ENCODE results near the gene POLH. TPM values are rescaled to one million over a fixed set of nuclear protein-coding genes. Genes with fewer than 3 reads are reported as not detected.

Gene POLH
- total RNA-seq, 1 experiment from 2014 or later: 24.9 TPM

DNA sequence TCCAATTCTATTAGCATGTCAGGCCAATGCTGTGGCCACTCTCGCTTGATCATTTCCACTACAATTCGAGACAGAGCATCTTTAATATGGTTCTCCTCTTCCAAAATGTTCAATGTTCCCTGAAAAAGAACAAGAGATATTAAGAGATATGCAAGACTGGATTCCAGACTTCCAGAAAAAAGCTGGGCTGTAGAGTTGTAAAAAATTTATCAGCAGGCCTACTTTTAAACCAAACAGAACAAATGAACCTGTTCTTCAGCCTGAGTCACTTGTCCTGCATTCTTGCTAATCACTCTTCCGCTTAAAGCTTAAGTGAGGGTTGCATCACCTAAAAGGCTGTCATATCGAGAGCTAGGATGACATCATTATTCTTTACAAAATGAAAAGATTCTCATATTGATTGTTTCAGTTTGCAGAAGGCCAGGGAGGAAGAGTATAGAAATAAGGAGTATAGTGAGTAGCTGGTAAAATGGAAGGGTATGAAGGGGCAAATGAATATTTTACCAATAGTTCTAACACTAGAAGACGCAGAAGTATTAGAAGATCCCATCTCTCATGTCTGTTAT is 5.0 kb upstream of the POLH start:
- CTCF ChIA-PET: no interaction called here

DNA sequence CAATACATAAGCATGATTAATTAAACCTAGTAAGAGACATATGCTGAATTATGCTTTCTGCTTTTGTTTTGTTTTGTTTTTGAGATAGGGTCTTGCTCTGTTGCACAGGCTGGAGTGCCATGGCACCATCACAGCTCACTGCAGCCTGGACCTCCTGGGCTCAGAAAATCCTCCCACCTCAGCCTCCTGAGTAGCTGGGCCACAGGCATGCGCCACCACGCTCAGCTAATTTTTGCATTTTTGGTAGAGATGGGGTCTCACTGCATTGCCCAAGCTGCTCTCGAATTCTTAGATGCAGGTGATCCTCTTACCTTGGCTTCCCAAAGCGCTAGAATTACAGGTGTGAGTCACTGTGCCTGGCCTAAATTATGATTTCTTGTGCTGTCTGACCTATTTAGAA is 4.0 kb upstream of the POLH start:
- ChIA-PET POLR2A (ENCODE audit: low non-redundant PET) (no interaction called here), CTCF (no interaction called here)

More for the DNA sequence above, 5.0 kb upstream of the POLH start:
- peak; percentile 37 for DNase-seq (ENCODE audit: low spot score)
- H3K27me3 ChIP-seq (replicated peaks; ENCODE audit: insufficient read depth, low read depth, low read length, poor library complexity): no peaks in the 10 kb centered on the region
- no TSS peak for BruUV-seq (replicated peaks)
- no peaks in the 10 kb centered on the region for H3K9me3 ChIP-seq (ENCODE audit: low read depth, low read length, poor library complexity, severe bottlenecking)
- intact Hi-C loops (cut with micrococcal nuclease; ENCODE audit: unreplicated experiment): loop anchor here (5.0 kb wide), 1 partner anchor 39 kb away; no protein-coding TSS in a partner anchor
- no peak overlapping the region for H3K4me3 ChIP-seq (ENCODE audit: low read depth, low read length, poor library complexity, severe bottlenecking)
- POLR2A ChIA-PET (ENCODE audit: low non-redundant PET): no interaction called here
- H3K4me1 ChIP-seq (ENCODE audit: insufficient read depth, low read length, poor library complexity, severe bottlenecking): no peaks in the 10 kb centered on the region
- H3K27ac ChIP-seq (ENCODE audit: low read depth, low read length, poor library complexity, severe bottlenecking): peak overlapping the region; percentile 45
- TF ChIP-seq, protein P1, sequence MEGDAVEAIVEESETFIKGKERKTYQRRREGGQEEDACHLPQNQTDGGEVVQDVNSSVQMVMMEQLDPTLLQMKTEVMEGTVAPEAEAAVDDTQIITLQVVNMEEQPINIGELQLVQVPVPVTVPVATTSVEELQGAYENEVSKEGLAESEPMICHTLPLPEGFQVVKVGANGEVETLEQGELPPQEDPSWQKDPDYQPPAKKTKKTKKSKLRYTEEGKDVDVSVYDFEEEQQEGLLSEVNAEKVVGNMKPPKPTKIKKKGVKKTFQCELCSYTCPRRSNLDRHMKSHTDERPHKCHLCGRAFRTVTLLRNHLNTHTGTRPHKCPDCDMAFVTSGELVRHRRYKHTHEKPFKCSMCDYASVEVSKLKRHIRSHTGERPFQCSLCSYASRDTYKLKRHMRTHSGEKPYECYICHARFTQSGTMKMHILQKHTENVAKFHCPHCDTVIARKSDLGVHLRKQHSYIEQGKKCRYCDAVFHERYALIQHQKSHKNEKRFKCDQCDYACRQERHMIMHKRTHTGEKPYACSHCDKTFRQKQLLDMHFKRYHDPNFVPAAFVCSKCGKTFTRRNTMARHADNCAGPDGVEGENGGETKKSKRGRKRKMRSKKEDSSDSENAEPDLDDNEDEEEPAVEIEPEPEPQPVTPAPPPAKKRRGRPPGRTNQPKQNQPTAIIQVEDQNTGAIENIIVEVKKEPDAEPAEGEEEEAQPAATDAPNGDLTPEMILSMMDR (conservative IDR thresholded peaks at IDR 0.05; ENCODE audit: low read depth, low read length): no peak
- TF ChIP-seq EZH2 (IDR thresholded peaks at IDR 0.05; ENCODE audit: borderline replicate concordance, low read depth, low read length, poor library complexity, severe bottlenecking): no peak
- H3K36me3 ChIP-seq (ENCODE audit: insufficient read depth, low read length, poor library complexity, severe bottlenecking): peaks cover 69% of the 10 kb centered on the region

DNA sequence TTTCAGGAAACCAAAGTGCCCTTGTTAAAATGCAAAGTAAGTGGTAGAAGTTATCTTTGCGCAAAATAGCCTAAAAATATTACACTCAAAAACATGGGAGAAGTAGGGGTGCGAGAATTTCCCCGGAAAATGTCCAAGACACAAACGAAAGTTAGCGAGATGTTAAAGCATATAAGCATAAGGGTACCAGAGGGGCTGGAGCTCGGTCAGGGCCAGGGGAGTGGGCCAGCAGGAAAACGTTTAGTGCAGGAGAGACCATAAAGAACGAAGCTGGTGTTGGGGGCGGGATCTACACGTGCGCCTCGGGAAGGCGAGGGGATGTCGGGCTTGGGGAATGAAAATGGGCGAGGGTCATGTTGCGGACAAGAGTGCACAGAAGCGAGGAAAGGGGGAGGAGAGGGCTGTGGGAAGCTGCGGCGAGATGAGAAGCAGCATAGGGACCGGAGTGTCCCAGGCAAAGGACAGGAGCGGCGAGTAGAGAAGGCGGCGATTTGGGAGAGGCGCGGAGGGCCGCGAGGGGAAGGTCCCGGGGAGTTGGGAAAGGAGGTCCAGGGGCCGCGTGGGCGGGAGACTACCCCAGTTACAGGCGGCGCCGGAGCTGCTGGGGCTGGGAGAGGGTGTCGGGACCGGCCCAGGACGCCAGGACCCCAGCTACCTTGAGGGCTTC is 747 bp upstream of the POLH start:
- DNase-seq (ENCODE audit: low spot score): peak; percentile 54
- Histone ChIP-seq H3K4me3 (ENCODE audit: low read depth, low read length, poor library complexity, severe bottlenecking) (peak overlapping the region; percentile 63), H3K27me3 (replicated peaks; ENCODE audit: insufficient read depth, low read depth, low read length, poor library complexity) (no peaks in the 10 kb centered on the region), H3K4me1 (ENCODE audit: insufficient read depth, low read length, poor library complexity, severe bottlenecking) (peaks cover 3% of the 10 kb centered on the region), H3K36me3 (ENCODE audit: insufficient read depth, low read length, poor library complexity, severe bottlenecking) (peaks cover 30% of the 10 kb centered on the region), H3K9me3 (ENCODE audit: low read depth, low read length, poor library complexity, severe bottlenecking) (no peaks in the 10 kb centered on the region), H3K27ac (ENCODE audit: low read depth, low read length, poor library complexity, severe bottlenecking) (peak overlapping the region; percentile 75)
- POLR2A ChIA-PET (ENCODE audit: low non-redundant PET): no interaction called here
- TF ChIP-seq, protein P1 (conservative IDR thresholded peaks at IDR 0.05; ENCODE audit: low read depth, low read length): no peak
- no peak for TF ChIP-seq EZH2 (IDR thresholded peaks at IDR 0.05; ENCODE audit: borderline replicate concordance, low read depth, low read length, poor library complexity, severe bottlenecking)
- CTCF ChIA-PET: no interaction called here
- BruUV-seq (replicated peaks): no TSS peak
- intact Hi-C loops (cut with micrococcal nuclease; ENCODE audit: unreplicated experiment): no loop called here

More for the DNA sequence above, 4.0 kb upstream of the POLH start:
- DNase-seq (ENCODE audit: low spot score): no peak
- no TSS peak for BruUV-seq (replicated peaks)
- Histone ChIP-seq H3K27ac (ENCODE audit: low read depth, low read length, poor library complexity, severe bottlenecking) (peak overlapping the region; percentile 45), H3K4me3 (ENCODE audit: low read depth, low read length, poor library complexity, severe bottlenecking) (no peak overlapping the region), H3K4me1 (ENCODE audit: insufficient read depth, low read length, poor library complexity, severe bottlenecking) (no peaks in the 10 kb centered on the region), H3K27me3 (replicated peaks; ENCODE audit: insufficient read depth, low read depth, low read length, poor library complexity) (no peaks in the 10 kb centered on the region), H3K36me3 (ENCODE audit: insufficient read depth, low read length, poor library complexity, severe bottlenecking) (peaks cover 60% of the 10 kb centered on the region), H3K9me3 (ENCODE audit: low read depth, low read length, poor library complexity, severe bottlenecking) (no peaks in the 10 kb centered on the region)
- TF ChIP-seq, protein P1 (conservative IDR thresholded peaks at IDR 0.05; ENCODE audit: low read depth, low read length): no peak
- TF ChIP-seq EZH2 (IDR thresholded peaks at IDR 0.05; ENCODE audit: borderline replicate concordance, low read depth, low read length, poor library complexity, severe bottlenecking): no peak
- intact Hi-C loops (cut with micrococcal nuclease; ENCODE audit: unreplicated experiment): loop anchor here (5.0 kb wide), 1 partner anchor 40 kb away; no protein-coding TSS in a partner anchor
